Gastroesophageal sphincter (tissue), 4 donors: ENCODE measurements around the gene DNM3. TPM values are rescaled to one million over a fixed set of nuclear protein-coding genes. Genes with fewer than 3 reads are reported as not detected.

Experiments
- ATAC-seq: fragments of 150-250 bp; one replicate; pipeline ENCODE4 v1.9.1; 2016; ENCODE audit warnings: mild to moderate bottlenecking, moderate library complexity
- H3K27ac ChIP-seq, 4 donors: fragments of 200-600 bp; sonication (generic) in 3 of 4; 1 replicate in 3 of 4; 2 replicates in 1 of 4; pipeline ENCODE4 v1.5.1; 2016 to 2019
- H3K27me3 ChIP-seq: fragments of 200-600 bp; sonication (generic); one replicate; pipeline ENCODE4 v1.5.1; 2019
- H3K36me3 ChIP-seq, 2 donors: fragments of 200-600 bp; sonication (generic); one replicate each; pipeline ENCODE4 v1.5.1; 2019; ENCODE audit warnings: control low read depth in 1 of 2
- H3K4me1 ChIP-seq, 3 donors: fragments of 200-600 bp; sonication (generic); 1 replicate in 2 of 3; 2 replicates in 1 of 3; pipeline ENCODE4 v1.5.1; 2016 to 2019; ENCODE audit warnings: control low read depth in 2 of 3
- H3K4me3 ChIP-seq, 2 donors: fragments of 200-600 bp; sonication (generic); one replicate each; pipeline ENCODE4 v1.5.1; 2019; ENCODE audit warnings: mild to moderate bottlenecking in 1 of 2, moderate library complexity in 1 of 2
- H3K9me3 ChIP-seq, 3 donors: fragments of 200-600 bp; sonication (generic); one replicate each; pipeline ENCODE4 v1.5.1; 2017 to 2019; ENCODE audit warnings: control low read depth in 2 of 3
- CTCF ChIP-seq, 4 experiments: fragments of 200-600 bp in 2 of 4; fragments of 450-650 bp in 2 of 4; sonication (generic) in 1 of 4; IDR thresholded peaks; one replicate each; pipeline ENCODE4 v1.5.1; 2017 to 2019; ENCODE audit warnings: antibody characterized with exemption in 4 of 4, mild to moderate bottlenecking in 2 of 4, moderate library complexity in 2 of 4
- EP300 ChIP-seq: sonication (generic); formaldehyde crosslinking; IDR thresholded peaks from one replicate; pipeline ENCODE4 v1.6.1; 2017; ENCODE audit warnings: antibody characterized with exemption, mild to moderate bottlenecking
- POLR2A ChIP-seq, 2 donors: fragments of 450-650 bp; IDR thresholded peaks; one replicate each; pipeline ENCODE4 v1.6.1; 2017; ENCODE audit warnings: antibody characterized with exemption in 2 of 2, mild to moderate bottlenecking in 2 of 2, moderate library complexity in 1 of 2
- POLR2AphosphoS5 ChIP-seq: sonication (generic); formaldehyde crosslinking; IDR thresholded peaks from one replicate; pipeline ENCODE4 v1.6.1; 2017; ENCODE audit warnings: antibody characterized with exemption
- WGBS, 2 donors: methylation state at CpG; one replicate each; pipeline ENCODE4 v1.1.5; 2018; ENCODE audit warnings: low coverage in 1 of 2; 5-methylcytosine and 5-hydroxymethylcytosine counted together
- total RNA-seq, 4 donors: library from RNA; depleted of rRNA; stranded (reverse); fragments of >200 nt; gene quantifications; one replicate each; pipeline ENCODE4 v1.1.0, GENCODE V29; 2016

DNM3 gene
- total RNA-seq, 4 donors from 2014 or later = 1.9 to 5.0 (median 3.9) TPM

DNA sequence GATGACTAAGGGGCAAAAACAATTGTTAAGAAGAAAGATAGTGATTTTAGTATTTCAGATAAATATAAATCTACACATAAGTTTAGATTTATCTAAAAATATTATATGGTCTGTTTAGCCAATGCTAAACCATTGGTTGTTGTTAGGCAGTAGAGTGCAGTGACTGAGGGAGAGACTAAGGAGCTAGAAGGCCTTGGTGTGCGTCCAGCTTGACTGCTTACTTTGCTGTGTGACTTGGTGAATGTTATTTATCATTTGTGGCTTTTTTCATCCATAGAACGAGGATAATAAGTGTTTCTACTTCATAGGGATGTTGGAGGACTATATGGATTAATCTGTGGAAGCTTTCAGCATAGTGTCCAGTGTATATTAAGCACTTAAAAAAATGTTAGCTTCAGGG, 314.5 kb downstream of the DNM3 start:
- no peaks in the 10 kb centered on the region for H3K27me3 ChIP-seq
- TF ChIP-seq CTCF (IDR thresholded peaks at IDR 0.05) = no peak
- no peak for TF ChIP-seq POLR2AphosphoS5
- no peaks in the 10 kb centered on the region for H3K9me3 ChIP-seq
- H3K4me1 ChIP-seq = peaks cover 0 to 7% (median 0%) of the 10 kb centered on the region in 3 donors
- no peak overlapping the region for H3K4me3 ChIP-seq
- 64 to 73% methylated on average over 2 of the region's 2 CpGs for WGBS, 2 donors
- no peaks in the 10 kb centered on the region for H3K36me3 ChIP-seq
- H3K27ac ChIP-seq = no peak overlapping the region
- ATAC-seq = no peak

- Histone ChIP-seq H3K9me3 (no peaks in the 10 kb centered on the region), H3K4me3 (no peak overlapping the region), H3K4me1 (no peaks in the 10 kb centered on the region), H3K36me3 (no peaks in the 10 kb centered on the region), H3K27ac (no peak overlapping the region), H3K27me3 (no peaks in the 10 kb centered on the region)
- ATAC-seq = no peak
- TF ChIP-seq POLR2A (IDR thresholded peaks at IDR 0.05) (no peak), CTCF (IDR thresholded peaks at IDR 0.05) (no peak), POLR2AphosphoS5 (no peak), EP300 (no peak)
- WGBS, 2 donors = 49 to 56% methylated on average over 2 of the region's 2 CpGs
Measured at GRCh38 chr1:172162236-172162635, 320.9 kb downstream of the DNM3 start.

- Histone ChIP-seq H3K36me3 (no peaks in the 10 kb centered on the region), H3K27ac (no peak overlapping the region), H3K4me3 (no peak overlapping the region), H3K27me3 (no peaks in the 10 kb centered on the region), H3K9me3 (no peaks in the 10 kb centered on the region), H3K4me1 (no peaks in the 10 kb centered on the region)
- no peak for ATAC-seq
- 82 to 89% methylated on average over 3 to 4 of the region's 4 CpGs for WGBS, 2 donors
- no peak for TF ChIP-seq EP300
- TF ChIP-seq POLR2A (IDR thresholded peaks at IDR 0.05) = no peak
- no peak for TF ChIP-seq CTCF (IDR thresholded peaks at IDR 0.05)
Measured at GRCh38 chr1:172163498-172164215, 322.4 kb downstream of the DNM3 start.

DNA sequence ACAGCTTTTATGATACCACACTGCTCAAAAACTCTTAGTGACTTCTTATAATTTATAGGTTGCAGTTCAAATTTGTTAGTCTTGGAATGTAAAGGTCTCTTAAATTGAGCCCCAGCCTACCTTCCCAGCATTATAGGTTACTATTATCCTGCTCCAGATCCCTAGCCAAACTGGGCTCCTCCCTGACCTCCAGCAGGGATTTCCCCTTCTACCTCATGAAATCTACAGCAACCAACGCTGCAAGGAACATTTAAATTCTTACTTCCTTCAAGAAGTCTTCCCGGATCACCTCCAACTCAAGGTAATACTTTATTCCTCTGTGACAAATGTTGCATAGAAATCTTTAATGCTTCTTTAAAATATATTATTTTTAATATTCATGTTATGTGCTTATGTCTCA, 324.1 kb downstream of the DNM3 start:
- Histone ChIP-seq H3K4me1 (no peaks in the 10 kb centered on the region), H3K4me3 (no peak overlapping the region), H3K27me3 (no peaks in the 10 kb centered on the region), H3K9me3 (no peaks in the 10 kb centered on the region), H3K27ac (no peak overlapping the region), H3K36me3 (no peaks in the 10 kb centered on the region)
- WGBS, 2 donors = 80 to 82% methylated on average over 2 of the region's 2 CpGs
- no peak for ATAC-seq
- TF ChIP-seq CTCF (IDR thresholded peaks at IDR 0.05) (no peak), EP300 (no peak), POLR2A (IDR thresholded peaks at IDR 0.05) (no peak)

DNA sequence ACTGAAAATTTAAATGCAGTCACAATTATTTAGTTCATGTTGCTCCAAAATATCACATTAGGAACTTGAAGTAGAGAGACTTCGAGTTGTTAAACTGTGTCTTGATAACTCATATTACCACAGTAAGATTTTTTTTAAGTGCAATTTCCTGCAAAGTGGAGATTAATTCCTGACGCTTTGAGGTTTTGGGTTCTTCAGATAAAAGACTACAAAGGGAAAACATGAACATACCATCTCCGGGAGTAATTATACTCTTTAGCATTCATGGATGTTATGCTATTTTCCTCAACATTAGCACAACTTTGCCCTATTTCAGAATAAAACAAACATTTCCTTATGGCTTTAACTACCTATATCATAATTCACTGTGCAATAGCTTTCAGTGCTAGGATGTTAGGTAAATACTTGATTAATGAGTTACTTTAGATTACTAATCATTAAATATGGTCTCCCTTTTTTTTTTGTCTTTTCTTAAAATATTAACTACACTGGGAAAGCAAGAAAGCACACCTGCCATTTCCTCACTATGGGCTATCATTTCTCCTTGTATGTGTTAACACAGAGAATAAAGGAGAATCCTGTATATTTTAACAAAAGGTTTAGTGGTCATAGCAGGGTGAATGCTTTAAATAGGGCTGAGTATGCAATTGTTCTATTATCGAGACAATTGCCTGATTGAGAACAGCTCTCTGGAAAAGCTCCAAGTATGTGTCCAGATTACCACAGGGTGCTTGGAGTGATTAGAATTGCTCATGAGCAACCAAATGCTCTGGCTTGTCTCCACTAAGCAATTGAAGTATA, 326.7 kb downstream of the DNM3 start:
- Histone ChIP-seq H3K36me3 (no peaks in the 10 kb centered on the region), H3K9me3 (no peaks in the 10 kb centered on the region), H3K4me1 (no peaks in the 10 kb centered on the region), H3K27me3 (no peaks in the 10 kb centered on the region), H3K4me3 (no peak overlapping the region), H3K27ac (no peak overlapping the region)
- 57 to 71% methylated on average over 4 of the region's 4 CpGs for WGBS, 2 donors
- no peak for TF ChIP-seq CTCF (IDR thresholded peaks at IDR 0.05)
- TF ChIP-seq POLR2AphosphoS5 = no peak
- no peak for TF ChIP-seq EP300
- no peak for TF ChIP-seq POLR2A (IDR thresholded peaks at IDR 0.05)
- ATAC-seq = no peak
